PC-9 (cell line): ENCODE data around the gene AMH.

Experiments used
- CTCF ChIP-seq: fragments of 200-600 bp; sonication (generic); conservative IDR thresholded peaks from 2 replicates; pipeline ENCODE4 v1.6.1; 2017; ENCODE audit warnings: mixed run types, antibody characterized with exemption, mild to moderate bottlenecking, moderate library complexity
- EZH2 ChIP-seq: fragments of 200-600 bp; sonication (generic); IDR thresholded peaks from 2 replicates; pipeline ENCODE4 v1.8.0; 2017; ENCODE audit warnings: antibody characterized with exemption, low read depth

GRCh38 chr19:2244486-2244885 is 4.6 kb upstream of the AMH start:
- TF ChIP-seq CTCF = no peak
- no peak for TF ChIP-seq EZH2
